GM19239 (cell line): ENCODE measurements around the gene SCN11A.

Source experiments
- DNase-seq: peaks from one replicate; pipeline ENCODE4 v3.0.0; 2011; ENCODE audit warnings: low spot score; ENCODE audit not compliant: insufficient read length
- FAIRE-seq: peaks from 2 replicates; lab custom pipeline; 2011; peaks lifted over from hg19 to GRCh38; lab: Jason Lieb, UNC

The SCN11A gene

GRCh38 chr3:39013921-39014509, 37.7 kb downstream of the SCN11A start:
- FAIRE-seq = no peak
- DNase-seq = no peak

- FAIRE-seq (no peak), DNase-seq (no peak)
Measured at GRCh38 chr3:39013289-39013688, 38.5 kb downstream of the SCN11A start.

- DNase-seq (no peak), FAIRE-seq (no peak)
Measured at GRCh38 chr3:39011191-39011736, 40.5 kb downstream of the SCN11A start.

- peak; percentile 33 for FAIRE-seq
- no peak for DNase-seq
Measured at GRCh38 chr3:39005295-39005694, 46.4 kb downstream of the SCN11A start.
